CD4-positive, alpha-beta T cell treated with Interleukin-21 for 1 hour (primary cell): ENCODE data around the gene MYT1.
"Not testable (repeated sequence)": the region's sequence is repeated elsewhere in the genome, so short reads cannot be mapped to it uniquely, and the experiment has no call there.

Experiments used
- DNase-seq: peaks from one replicate; pipeline ENCODE4 v3.0.0-alpha.2; 2020

The MYT1 gene

DNA sequence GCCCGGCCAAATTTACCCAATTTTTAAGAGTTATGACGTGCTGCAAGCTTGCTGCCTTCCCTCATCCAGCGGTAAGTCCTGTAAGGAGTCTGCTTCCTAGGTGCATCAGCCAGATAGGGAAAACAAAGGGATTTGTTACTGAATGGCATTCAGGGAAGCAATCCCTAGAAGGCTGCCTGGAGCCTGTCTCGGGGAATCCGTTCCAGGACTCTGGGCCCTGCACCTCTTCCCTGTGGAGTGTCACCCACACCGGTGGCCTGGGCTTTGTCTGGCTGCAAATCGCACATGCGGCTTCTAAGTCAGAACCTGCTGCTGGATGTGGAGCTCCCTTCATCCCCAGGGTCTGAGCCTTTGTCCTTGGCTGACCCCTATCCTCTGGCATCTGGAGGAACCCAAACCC lies 7.0 kb downstream of the MYT1 start:
- DNase-seq = no peak

- no peak for DNase-seq
Observed at GRCh38 chr20:64173116-64173515, 8.9 kb downstream of the MYT1 start.

- no peak for DNase-seq
Observed at GRCh38 chr20:64176551-64176950, 12.3 kb downstream of the MYT1 start.

GRCh38 chr20:64176971-64177370 lies 12.7 kb downstream of the MYT1 start:
- no peak for DNase-seq

DNA sequence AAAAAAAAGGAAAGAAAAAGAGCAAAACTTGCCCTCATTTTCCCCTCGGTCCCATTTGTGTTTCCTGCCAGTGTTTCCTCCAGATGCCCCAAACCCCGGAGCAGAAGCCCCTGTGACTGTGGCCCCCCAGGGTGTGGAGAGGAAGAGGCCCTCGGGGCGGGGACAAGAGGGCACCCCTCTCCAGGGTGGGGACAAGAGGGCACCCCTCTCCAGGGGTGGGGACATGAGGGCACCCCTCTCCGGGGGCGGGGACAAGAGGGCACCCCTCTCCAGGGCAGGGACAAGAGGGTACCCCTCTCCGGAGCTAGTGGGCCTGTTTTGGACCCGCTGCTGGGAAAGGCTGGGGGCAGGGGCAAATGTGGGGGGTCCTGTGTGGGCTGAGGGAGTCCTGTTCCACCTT lies 13.1 kb downstream of the MYT1 start:
- DNase-seq = no peak

DNA sequence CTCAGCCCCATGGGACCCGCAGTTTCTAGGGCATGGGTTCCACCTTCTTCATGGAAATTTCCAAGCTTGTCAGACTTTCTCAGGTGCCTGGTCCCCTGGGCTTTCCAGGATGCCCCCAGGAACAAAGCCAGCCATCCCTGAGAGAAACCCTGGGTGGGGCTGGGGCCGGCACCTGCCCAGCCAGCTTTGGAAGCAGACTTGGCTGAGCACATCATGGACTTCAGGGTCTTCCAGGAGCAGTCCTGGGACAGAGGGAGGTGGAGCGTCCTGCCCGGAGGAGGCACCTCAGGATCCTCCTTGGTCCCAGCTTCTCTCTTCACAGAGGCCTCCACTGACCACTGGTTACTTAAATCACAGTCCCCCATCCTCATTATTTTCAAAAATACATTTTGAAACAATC lies 13.5 kb downstream of the MYT1 start:
- no peak for DNase-seq

- not testable (repeated sequence) for DNase-seq
Observed at GRCh38 chr20:64178925-64179324, 14.7 kb downstream of the MYT1 start.

DNA sequence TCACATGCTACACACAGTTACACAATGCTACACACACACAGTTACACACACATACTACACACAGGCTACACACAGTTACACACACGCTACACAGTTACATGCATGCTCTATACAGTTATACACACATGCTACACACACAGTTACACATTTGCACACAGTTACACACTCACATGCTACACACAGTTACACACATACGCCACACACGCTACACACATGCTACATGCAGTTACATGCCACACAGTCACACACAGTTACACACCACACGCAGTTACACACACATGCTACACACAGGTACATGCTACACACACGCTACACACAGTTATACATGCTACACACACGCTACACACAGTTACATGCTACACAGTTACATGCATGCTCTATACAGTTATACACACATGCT lies 15.6 kb downstream of the MYT1 start:
- DNase-seq = no peak

DNA sequence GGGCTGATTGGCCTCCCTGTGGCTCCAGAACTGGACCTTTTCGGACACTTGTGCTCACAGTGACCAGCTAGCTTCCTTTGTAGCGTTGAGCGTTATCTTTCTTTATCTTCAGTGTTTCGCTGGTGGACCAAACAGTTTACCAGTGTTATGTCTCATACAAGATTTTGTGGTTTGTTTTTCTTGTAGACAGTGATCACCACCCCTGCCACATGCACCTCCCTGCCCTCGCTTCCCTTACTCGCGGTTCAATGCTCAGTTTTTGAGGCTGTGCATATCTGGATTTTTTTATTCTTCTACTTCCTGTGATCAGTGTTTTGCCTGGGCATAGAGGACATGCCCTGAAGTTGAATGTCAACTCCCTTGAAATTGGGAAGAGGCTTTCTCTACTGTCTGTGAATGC lies 16.4 kb downstream of the MYT1 start:
- no peak for DNase-seq

GRCh38 chr20:64181391-64181790 lies 17.1 kb downstream of the MYT1 start:
- DNase-seq = no peak

DNA sequence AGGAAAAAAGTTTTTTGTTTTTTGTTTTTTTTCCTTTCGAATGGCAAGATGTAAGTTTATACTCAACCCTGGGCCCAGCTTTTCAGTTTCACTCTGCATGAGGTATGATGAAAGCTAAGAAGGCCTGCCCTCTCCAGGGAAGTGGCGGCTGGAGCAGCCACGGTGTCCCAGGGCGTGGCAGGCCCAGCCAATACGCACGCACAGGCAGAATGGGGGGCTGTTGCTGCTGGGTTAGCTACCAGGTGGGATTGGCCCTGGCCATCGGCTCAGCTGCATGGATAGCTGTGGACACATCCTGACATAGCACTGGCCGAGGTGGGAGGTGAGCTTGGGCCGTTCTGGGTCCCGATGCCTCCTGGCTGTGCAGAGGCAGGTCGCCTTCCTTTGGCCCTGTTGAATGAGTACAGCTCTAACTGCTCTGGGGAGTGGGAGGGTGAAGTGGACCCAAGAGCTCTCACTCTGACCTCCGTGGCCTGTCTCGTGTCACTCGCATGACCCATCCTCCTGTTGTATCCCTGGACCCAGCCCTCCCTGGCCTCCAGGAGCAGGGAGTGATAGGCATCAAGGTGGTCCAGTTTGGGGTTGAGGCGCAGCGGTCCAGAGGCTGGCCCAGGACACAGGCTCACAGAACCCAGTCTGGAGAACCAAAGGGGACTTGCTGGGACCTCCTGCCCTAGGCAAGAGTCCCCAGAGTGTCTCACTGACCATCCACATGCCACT lies 18.1 kb downstream of the MYT1 start:
- no peak for DNase-seq

- no peak for DNase-seq
Observed at GRCh38 chr20:64183313-64183712, 19.1 kb downstream of the MYT1 start.

GRCh38 chr20:64184795-64185194 lies 20.5 kb downstream of the MYT1 start:
- DNase-seq = no peak

DNA sequence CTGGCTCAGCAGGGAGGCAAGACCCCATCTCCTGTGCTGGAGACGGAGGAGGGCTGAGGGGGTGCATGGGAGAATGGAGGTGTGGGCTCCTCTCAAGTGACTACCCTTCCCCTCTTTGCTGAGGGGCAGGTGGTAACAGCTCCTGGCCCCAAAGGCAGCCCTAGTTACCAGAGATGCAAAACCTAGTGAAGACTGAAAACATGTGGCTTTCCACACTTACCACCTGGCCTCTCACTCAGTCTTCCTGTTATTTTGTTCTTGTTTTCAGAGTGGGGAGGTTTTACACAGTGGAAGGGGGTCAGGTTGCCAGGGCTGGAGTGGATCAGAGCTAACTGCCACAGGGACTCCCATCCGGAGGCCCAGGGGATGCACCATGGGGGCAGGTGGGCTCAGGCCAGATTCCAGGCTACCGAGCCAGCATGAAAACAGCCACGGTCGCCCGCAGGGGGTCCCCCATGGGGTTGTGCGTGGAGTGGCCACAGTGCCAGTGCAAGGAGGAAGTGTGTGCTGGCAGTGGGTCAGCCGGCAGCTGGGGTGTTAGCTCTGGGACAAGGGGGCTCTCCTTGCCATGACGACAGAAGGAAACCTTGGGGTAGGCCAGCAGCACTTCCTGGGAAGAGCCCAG lies 21.1 kb downstream of the MYT1 start:
- DNase-seq = no peak

DNA sequence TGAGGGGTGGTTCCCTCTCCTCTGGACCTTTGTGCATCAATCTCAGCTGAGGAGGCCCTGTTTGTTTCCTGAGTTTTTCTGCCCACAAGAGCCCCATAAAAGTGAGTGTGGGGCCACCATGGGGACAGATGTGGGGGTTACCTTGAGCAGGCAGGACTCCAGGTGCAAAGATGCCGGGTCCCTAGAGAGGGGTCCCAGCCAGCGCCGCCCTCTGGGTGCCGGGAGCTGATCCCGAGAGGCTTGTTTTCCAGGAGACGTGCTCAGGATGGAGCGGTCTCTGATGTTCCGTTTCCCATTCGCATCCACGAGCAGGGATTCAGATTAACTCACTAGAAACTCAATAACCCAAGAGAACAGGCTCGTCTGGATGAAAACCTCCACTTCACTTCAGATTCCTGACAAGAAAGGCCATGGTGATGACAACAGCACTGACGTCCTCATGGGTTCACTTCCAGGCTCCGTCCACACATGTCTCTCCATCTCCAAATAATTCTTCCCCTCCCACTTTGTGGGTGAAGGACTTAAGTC lies 21.9 kb downstream of the MYT1 start:
- DNase-seq = no peak

- not testable (repeated sequence) for DNase-seq
Observed at GRCh38 chr20:64187213-64187612, 23.0 kb downstream of the MYT1 start.

DNA sequence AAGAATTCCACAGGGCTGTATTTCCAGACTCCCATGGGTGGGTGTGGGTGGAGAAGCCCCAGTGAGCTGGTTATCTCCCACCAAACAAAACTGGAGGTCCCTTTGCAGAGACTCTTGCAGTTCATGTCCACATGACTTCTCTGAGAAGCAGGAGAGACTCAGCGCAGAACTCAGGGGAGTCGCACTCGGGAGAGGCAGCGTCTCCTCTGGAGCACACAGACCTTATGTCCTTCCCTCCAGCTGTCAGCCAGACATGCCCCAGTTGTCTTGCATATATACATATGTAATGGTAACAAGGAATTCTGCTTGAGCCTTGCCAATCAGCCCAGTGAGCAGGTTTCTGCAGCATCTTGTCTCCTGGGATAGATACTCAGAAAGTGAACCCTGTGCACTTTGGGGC lies 23.8 kb downstream of the MYT1 start:
- DNase-seq = no peak

- no peak for DNase-seq
Observed at GRCh38 chr20:64188682-64189529, 24.7 kb downstream of the MYT1 start.

DNA sequence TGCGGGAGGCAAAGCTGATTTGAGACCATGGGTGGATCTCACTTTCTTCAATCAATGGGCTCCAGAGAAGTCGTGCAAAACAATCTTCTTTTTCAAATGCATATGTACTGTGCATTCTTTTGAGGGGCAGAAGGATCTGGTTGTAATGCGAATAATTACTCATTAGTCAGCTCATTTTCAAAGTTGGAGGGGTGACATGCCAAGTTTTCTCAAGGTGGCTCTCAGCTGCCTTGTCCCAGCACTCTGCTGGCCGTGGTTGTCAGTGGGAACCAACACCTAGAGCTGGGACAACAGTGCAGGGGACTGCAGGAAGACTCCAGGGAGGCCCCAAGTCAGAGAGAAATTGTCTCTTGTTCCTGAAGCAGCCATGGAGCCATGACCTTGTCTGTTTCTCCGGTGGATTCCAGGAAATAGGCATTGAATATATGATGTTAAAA lies 25.3 kb downstream of the MYT1 start:
- no peak for DNase-seq

DNA sequence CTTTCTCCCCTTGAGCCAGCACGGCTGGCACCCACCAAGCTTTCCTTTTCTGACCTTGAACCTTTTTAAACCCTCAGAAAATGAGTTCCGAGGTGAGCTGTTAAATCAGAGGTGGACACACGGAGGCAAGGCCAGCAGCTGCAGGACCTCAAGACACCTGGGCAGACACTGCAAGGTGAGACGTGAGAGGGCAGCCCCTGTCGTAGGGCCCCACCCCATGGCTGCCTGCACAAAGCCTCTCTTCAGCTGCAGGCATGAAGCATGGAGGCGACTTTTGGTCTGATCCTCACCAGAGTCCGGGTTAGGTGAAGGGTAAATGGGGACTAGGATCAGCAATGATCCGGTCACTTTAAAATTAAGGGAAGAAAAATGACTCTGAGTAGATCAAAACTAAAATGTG lies 25.7 kb downstream of the MYT1 start:
- DNase-seq = no peak

GRCh38 chr20:64191002-64191401 lies 26.8 kb downstream of the MYT1 start:
- no peak for DNase-seq

DNA sequence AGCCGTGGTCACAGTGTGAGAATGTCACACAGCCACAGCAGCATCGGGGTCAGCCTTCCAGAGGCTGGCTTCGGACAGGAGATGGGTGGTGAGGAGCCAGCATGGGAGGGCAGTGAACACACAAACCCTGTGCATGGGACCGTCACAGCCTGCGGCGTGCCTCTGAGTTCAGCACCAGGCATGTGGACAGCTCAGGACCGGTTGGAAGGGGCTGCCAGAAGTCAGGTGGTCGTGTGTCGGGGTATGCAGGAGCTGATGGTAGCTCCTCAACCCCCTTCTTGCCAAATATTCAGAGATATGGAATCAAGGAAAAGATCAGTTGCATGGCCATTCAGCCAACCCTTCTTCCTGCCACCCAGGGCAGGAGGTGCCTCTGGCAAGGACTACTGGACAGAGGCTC lies 28.2 kb downstream of the MYT1 start:
- DNase-seq = no peak

DNA sequence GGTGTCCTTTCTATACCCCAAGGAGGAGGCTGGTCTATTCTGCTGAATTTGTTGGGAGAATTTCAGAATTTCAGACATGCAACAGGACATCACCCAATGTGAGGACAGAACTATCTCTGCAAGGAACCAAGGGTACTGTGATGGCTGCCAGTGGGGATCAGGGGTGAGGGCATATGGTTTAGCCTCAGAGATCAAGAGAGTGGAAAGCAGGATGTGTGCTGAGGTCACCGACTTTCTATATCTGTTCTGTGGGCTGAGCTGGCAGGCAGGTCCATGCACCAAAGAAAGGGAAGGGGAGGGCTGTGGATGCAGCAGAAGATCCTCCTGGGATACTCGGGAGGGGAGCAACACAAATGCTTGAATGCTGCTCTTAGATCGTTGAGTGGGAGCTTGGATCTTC lies 28.8 kb downstream of the MYT1 start:
- DNase-seq = no peak

DNA sequence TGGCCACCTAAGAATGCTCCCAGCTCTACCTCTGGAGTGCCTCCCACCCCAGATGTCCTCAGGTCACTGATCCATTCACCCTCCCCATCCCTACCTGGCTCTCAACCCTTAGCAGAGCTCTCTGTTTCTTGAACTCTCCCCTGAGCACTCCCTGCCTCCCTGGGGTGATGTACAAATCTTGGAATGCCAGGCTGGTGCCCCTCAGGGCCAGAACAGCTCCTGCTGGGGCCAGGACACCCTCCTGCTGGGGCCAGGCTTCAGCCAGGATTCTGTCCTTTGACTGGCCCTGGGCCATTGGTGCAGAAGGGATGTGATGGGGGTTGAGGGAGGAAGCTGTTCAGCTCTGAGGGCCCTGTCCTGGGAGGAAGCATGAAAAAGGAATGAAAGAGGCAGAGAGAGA lies 30.0 kb downstream of the MYT1 start:
- no peak for DNase-seq
